Stimulated activated CD4-positive, alpha-beta T cell treated with anti-CD3 and anti-CD28 coated beads, Interleukin-15, amount 100 ng/mL, for 1 hour (primary cell): ENCODE measurements around the gene GPATCH8.
"Not testable (repeated sequence)": the region's sequence is repeated elsewhere in the genome, so short reads cannot be mapped to it uniquely, and the experiment has no call there.

ENCODE experiments used
- DNase-seq, 2 donors: peaks; one replicate each; pipeline ENCODE4 v3.0.0-alpha.2; 2020; ENCODE audit warnings: low read depth in 1 of 2, low spot score in 1 of 2

Gene GPATCH8

DNA sequence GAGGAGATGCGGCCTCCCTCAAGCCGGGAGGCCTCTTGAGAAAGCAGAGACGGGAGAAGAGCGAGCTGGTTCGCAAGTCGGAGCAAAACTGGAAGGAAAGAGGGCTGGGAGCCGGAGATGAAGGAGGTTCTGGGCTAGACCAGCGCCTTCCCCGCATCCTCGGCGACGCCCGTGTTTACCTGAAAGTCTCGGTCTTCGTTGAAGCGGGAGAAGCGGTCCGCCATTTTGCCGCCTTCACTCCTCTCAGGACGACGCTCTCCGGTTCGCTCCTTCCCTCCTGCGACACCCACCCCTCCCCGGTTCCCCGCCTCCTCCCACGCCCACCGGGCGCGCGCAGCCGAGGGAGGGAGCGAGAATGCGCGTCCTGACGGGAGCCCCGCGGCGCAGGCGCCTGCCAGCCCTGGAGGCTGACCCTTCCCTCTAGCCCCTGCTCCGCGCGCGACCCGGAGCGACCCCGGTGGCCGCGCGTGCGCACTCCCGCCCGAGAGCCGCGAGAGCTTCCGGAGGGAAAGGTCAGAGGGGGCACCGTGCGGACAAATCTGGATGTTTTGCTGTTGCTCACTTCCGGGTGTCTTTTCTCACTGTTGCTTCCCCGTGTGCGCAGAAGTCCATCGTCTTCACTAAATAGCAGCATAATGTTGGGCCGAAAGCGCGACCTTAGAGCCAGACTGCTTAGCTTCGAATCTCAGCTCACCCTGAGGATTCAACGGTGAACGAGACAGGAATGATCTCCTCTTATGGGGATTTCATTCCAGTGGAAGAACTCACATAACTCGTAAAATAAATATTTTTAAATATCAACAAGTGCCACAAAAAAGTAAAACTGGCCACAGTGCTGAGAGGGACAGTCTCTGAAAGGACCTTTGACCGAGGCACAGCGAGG is at the start of gene GPATCH8:
GPATCH8 (minus strand) TSS at position 260 of the 883 bp plus-strand sequence; CDS start at position 224, 36 bp downstream.
- DNase-seq = peak; percentile 87 to 88

GRCh38 chr17:44552361-44552760 is 49.2 kb upstream of the GPATCH8 start:
- no peak for DNase-seq

- no peak for DNase-seq
These were observed 46.5 kb upstream of the GPATCH8 start for GRCh38 chr17:44549686-44550085.

GRCh38 chr17:44548376-44549230 is 45.4 kb upstream of the GPATCH8 start:
- DNase-seq = no peak

GRCh38 chr17:44547625-44548267 is 44.5 kb upstream of the GPATCH8 start:
- DNase-seq = no peak

DNA sequence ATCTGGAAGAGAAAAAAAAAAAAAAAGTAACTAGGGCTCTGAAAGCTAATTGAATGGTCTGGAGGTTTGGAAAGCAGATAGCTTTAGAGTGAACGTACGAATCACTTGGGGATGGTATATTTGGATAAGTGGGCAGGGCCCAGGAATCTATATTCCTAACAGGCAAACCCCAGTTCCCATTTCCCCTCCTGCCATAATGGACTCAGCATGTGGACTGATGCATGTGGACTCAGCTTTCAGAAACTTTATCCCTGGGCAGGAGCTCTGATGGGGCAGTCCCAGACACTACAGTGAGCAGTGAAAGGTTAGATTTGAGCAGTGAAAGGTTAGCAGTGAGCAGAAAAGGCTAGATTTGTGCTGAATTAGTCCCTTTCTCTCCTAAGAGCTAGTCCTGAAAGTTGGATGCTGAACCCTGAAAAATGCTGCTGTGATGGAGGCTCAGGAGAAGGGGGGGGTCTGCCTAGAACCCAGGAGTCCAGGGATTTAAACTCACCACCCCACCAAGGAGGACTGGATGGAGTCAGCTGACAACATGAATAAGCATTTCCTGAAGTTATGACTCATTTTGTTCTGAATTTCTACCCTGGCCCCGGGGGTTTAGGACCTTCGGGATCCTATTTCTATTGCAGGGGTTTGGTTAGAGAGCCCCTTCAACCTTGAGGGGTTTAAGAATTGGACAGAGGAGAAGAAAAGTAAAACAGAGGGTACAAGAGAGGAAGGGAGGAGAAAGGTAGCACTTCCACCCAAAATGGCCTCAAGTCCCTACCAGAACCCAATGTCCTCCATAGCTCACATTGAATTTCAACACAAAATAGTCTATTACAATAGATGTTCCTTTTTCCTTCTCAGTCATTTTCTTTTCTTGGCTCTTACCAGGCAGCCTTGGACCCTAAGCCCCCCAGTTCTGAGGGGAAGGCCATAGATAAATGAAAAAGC is 43.7 kb upstream of the GPATCH8 start:
- no peak for DNase-seq

GRCh38 chr17:44543905-44544523 is 40.8 kb upstream of the GPATCH8 start:
- DNase-seq = no peak

DNA sequence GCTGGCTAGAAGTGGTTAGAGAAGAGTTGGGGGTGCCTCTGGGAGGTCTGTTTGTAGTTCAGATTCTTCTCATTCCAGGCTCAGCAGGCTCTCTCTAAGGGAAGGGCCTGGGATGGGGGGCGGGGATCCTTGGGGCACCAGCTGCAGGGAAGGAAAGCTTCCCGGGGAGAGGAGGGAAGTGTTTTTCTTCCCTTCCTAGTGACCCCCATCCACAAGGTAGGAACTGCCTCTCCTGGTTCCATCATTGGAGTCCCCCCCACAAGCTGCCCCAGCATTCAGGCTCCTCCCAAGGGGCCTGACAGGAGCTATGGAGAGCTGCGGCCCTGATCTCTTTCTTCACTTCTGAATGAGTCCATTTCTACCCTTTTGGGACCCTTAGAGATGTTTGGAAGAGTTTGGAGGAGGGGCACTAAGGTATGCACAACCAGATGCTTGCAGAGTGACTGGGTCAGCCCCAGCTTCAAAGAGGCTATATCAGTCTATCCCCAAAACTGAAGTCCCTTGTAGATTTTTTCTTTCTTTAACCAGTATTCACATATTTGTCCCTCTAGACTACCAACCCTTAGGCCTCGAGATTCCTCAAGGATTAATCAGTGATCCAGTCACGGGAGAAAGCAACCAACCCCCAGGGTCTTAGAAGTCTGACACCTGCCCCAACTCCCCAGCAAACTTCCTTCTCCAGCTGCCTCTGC is 40.2 kb upstream of the GPATCH8 start:
- no peak for DNase-seq

DNA sequence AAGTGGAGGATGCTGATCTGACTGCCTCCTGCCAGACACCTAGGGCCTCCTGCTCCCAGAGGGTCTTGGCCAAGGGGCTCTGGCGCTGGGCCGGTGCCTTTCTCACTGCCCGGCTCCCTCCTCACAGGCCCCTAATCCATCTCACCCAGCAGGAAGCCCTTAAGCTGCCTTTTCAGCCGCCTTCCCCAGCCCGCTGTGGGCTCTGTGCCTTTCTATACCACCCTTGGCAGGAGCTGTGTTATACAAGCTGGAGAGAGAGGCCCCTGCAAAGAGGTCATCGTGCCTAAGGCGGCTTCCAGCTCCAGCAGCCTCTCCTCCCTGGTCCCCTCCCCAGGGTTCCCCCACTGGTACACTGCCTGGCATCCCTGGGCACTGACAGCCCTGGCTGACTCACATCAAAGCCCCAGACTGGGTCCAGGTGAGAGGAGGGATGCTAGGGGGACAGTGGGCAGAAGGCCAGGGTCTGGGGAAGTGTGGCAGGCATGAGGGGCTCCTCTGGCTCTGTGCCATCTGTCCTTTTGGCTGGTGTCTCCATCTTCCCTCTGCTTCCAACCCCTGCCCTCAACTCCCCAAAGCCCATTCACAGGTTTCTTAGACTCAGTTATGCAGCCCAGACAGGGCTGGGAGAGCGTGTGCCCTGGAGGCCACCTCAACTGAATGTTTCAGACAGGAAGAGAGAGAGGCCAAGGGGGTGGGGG is 38.8 kb upstream of the GPATCH8 start:
- DNase-seq = no peak

DNA sequence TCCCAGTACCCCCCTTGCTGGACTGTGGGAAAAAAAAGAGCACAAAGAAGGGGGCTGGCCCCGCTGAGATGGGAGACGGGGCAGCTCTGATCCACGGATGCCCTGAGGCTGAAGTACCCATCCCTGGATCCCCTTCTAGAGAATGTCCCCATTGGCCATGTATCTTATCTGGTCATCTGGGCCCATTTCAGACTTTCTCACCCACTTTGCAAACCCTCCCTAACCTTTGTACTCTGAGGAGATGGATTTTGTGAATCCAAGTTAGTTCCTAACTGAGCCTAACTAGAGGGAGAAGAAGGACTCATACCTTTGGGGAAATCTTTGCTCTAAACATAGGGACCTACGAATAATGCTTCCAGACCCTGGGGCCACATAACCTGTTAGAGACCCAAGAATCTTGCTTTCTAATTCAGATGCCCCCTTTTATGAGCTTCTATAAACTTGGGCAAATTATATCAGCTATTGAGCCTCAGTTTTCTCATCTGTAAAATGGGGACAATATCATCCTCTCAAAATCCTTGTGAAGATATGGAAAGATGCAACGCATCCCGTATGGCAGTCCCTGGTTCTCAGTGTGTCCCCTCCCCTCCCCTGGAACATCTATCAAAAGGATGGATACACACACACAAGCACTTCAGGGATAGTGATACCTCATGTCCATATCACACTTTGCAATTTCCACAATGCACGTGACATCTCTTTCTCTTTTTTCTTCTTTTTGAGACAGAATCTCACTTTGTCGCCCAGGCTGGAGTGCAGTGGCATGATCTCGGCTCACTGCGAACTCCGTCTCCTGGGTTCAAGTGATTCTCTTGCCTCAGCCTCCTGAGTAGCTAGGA is 37.3 kb upstream of the GPATCH8 start:
- no peak for DNase-seq

GRCh38 chr17:44539673-44540072 is 36.5 kb upstream of the GPATCH8 start:
- DNase-seq = no peak

- DNase-seq = not testable (repeated sequence)
These were observed 34.7 kb upstream of the GPATCH8 start for GRCh38 chr17:44537922-44538321.

DNA sequence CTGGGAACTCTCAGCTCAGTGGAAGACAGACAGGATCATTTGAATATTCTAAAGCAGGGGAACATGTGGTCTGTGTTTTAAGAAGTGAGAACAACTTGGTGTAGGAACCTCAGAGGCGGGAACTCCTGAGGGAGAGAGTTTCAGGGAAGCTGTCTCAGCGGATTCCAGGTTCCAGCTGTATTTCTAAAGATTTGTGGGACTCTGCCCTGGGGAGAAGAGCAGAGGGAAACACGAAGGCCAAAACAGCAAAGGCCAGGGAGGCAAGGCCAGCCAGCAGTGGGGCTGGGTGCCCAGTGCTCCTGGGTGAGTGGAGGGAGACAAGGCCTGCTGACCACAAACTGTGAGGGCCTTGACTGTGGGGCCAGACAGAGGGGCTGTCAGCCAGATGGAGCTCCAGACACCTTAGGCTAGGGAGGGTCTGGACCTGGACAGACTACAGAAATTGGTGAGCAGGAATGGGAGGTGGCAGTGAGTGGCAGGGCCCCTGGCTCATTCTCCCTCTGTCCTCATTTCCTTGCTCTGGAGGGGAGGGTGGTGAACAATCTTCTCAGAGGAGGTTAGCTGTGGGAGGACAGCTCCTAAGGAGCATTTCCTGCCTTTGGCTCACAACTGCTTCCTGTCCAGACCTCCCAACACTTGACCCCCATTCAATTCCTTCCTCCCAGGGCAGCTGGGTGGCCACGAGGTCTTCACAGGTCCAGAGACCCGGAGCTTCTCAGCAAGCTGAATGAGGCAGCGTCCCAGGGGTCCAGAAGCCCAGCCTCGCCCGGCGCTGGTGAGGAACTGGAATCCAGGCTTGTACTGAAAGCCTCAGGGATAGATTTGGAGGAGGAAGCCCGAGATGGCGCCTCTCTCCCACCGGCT is 33.1 kb upstream of the GPATCH8 start:
- no peak for DNase-seq

DNA sequence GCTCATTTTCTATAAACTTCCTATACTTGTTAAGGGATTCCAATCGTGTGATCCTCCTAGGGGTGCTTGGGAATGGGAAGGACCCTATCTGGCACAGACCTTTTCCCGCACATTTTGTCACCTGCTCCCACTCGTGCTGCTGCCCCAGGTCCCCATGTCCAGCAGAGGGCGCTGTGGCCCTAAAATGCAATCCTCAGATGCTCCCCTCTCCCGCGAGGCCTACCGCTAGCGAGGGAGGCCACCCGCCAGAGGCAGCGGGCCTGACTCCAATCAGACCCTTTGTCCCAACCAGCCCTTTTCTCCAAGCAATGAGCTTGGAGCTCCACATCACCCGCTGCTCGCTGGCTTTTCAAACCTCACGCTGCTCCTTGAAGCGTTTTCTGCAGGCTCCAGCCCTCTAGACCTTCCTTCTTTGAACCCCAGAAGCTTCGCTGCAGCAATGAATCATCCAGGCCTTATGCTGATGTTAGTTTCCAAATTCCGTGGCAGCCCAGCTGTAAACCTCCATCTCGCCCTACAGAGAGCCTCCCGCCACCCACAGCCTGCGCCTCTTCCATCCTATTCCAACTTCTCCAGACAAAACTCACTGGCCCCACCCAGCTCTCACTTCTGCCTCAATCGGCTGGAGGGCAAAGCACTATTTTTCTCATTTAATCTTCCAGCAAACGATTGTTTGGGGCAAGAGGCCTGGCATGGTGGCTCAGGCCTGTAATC is 30.5 kb upstream of the GPATCH8 start:
- DNase-seq = peak; percentile 65 to 79

DNA sequence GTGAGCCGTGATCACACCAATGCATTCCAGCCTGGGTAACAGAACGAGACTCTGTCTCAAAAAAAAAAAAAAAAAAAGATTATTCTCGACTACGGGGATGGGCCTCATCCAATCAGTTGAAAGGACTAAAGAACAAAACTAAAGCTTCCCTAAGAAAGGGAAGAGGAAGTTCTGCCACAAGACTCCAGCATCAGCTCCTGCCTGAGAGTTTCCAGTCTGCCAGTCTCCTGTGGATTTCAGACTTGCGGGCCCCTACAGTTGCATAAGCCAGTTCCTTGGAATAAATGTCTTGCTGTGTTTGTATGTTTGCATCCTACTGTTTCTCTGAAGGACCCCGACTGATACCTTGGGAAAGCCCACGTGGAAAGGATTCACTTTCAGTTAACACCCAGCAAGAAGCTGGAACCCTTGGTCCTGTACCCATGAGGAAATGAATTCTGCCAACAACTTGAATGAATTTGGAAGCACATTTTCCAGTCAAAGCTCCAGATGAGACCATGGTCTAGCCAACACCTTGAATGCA is 27.8 kb upstream of the GPATCH8 start:
- no peak for DNase-seq

GRCh38 chr17:44529864-44530263 is 26.7 kb upstream of the GPATCH8 start:
- DNase-seq = no peak
